HG03342 (cell line): Measurements from ENCODE around the gene ARHGAP4.

Experiments used
- ATAC-seq: cut with Tn5 transposase; IDR thresholded peaks from one replicate; pipeline ENCODE4 v1.9.1; 2021; ENCODE audit warnings: mild to moderate bottlenecking, moderate library complexity; ENCODE audit not compliant: unreplicated experiment

Gene ARHGAP4

DNA sequence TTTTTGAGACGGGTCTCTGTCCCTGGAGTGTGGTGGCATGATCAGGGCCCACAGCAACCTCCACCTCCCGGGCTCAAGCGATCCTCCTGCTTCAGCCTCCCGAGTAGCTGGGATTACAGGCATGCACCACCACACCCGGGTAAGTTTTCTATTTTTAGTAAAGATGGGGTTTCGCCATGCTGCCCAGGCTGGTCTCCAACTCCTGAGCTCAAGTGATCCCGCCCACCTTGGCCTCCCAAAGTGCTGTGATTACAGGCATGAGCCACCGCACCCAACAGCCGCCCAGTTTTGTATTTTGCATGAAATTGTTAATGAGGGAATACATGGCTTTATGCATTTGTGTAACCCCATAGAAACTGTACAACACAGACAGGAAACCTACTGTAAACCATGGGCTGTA, 2.8 kb upstream of the ARHGAP4 start:
- no peak for ATAC-seq

DNA sequence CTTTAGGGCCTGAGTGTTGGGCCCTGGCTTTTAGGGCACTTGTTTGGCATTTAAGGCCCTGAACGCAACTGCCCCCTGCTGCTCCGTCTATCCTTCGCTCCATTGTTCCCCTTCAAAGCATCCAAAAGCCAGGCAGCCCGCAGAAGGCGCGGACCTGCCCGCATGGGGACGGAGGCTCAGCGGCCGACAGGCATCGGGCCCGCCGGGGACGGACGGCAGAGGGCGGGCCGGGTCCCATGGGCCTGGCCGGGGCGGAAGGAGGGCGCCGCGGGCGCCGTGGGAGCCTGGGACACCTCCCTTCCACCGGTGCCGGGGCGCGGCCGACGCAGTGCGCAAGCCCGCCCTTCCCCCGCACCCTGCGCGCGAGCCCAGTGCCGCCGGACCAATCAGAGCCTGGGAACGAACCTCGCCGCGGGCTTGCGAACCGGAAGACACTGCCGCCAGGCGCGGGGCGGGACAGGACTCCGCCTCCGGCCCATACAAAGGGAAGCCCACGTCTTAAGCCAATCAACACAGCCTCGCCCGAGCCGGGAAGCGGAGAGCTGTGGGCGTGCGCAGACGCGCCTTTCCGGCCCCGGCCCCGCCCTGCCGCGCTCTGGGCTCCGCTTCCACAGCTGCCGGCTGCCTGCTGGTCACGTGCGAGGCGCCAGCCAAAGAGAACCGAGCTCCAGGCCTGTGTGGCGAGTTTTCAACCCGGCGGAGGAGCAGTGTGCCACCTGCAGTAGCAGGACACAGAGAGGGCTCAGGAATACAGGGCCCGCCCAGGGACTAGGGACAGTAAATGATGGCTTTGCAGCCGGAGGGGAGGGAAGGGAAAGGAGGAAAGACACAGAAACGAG, 2.1 kb upstream of the ARHGAP4 start:
- ATAC-seq, result peak; percentile 60

DNA sequence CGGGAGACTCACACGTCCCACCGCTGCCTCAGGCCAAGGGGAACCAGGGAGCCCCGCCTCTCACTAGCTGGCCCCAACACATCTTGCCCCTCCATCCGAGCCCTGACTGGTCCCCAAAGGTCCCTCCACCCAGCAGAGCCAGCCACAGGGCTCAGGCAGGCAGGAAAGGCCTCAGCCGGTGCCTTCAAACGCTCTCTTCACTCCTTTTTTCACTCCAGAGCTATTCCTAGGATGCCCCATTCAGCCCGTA, 1.5 kb upstream of the ARHGAP4 start:
- no peak for ATAC-seq

DNA sequence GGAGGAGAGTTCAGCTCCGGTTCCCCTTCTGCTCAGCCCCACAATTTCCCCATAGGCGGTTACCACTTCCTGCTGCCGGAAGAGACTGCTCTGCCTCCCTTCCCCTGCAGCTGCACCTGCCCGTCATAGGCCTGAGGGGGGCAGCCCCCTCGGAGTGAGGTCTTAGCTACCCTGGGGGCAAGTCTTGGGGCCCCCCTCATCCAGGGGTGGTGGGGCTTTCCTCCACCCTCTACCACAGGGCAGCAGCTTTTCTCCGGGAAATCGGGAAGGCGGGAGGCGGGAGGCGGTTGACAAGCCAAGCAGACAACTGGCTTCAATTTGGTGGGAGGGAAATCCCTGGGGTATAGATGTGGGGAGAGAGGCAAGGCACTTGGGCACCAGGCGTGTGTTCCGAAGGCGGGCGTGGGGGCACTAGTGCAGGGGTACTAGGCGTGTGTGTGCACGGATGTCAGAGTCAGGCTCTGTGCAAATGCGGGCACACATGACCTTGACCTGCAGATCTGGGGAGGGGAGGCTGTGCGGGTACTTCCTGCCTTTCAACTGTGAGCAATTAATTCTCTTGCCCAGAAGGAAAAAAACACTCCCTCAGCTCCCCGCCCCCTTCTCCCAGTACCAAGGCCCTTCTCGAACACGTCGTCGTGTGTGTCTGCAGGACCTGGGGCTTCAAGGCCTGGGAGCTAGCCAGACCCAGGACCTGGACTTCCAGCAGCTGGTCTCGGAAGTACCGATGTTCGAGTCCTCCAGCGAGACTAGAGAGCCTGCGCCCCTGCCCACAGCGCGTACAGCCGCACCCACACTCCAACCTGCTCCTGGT, 1.0 kb upstream of the ARHGAP4 start:
- peak; percentile 67 for ATAC-seq

DNA sequence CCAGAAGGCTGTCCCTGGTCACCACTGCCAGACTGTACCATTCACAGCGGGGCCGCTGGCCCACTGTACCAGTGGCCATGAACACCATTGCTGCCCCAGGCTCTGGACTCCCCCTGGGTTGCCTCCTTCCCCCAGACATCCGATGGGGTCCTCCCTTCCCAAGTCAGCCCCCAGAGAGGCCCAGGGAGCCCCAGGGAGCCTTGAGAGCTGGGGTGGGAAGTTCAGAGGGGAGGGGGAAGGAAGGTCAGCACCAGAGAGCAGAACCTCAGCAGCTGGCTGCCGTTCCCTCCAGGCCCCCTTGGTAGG, 441 bp upstream of the ARHGAP4 start:
- ATAC-seq, result peak; percentile 0

DNA sequence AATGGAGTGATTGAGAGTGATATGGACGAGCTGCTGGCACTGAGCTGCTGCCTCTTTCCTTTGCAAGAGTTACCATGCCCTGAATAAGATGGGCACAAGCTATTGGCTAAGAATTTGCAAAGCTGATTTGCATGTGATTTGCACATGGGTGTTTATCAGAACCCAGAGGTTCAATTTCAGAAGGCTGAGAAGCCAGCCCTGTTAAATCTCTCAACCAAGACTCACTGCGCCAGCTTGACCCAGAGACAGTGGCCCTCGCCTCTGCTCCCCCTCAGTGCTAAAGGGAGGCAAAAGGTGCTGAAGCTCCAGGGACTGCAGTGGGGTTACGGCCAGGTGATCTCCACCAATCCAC, 701 bp downstream of the ARHGAP4 start:
- no peak for ATAC-seq

DNA sequence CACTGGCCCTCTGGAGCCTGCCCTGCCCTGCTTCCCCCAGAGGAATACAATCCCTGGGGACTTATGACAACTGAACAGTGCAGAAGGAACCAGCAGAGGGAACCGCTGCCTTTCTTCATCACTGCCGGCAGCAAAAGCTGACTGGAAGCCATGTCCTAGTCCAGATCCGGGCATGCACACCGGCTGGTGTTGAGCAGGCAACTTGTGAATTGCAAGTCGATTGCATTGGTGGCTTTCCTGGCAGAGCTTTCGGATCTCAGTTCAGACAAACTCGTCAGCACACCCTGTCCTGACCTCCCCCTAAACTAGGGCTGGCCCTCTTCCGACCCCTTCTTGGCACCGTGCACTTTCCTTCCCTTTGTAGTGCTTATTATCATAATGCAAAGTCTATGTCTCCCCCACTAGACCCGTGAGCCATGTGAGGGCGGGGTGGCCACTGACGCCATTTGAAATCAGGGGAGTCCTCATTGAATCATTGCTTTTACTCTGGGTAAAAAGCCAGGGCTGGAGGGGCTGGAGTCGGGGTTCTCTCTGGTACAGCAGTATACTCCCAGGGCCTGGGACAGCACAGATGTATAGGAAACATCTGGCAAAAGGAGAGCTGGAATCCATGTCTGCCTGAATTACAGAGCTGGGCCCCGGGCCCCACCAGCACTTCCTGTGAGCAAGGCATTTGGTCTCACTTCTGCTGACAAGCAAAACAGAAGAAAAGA, 1.8 kb downstream of the ARHGAP4 start:
- ATAC-seq, result no peak

DNA sequence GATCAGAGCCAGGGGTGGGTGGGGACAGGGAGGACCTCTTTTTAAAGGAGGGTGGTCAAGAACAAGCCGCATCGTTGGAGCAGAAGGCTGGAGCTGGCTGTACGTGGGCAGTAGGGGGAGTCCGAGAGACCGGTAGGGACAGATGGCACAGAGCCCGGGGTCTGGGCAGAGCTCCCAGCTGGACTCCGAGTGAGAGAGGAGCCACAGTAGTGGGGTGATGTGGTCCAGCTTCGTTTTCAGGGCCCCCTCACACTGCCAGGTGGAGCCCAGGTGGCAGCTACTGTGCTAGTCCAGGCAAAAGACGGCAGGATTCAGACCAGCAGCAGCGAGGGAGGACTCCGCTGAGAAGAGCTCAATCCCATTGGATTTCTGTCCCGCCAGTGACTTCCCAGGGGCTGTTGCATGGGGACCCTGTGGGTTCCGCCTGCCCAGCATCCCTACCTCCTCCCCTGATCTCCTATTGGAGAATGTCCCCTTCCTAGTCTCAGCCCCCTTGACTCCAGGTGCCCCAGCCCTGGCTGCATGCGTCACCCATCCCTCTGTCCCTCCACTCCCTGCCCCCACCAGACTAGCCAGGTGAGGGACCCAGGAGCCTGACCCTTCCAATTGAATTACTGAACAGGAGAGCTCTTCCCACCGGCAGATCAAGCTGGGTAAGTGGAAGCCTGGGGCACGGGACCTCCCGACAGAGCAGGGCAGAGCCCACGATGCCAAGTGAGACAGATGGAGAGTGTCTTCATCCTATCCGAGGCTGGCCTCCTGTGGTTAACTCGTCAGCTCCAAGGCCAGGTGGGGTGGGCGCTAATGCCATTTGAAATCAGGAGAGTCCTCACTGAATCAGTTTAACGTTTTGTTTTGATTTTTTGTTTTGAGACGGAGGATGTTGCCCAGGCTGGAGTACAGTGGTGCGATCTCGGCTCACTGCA, 2.9 kb downstream of the ARHGAP4 start:
- ATAC-seq, result no peak

DNA sequence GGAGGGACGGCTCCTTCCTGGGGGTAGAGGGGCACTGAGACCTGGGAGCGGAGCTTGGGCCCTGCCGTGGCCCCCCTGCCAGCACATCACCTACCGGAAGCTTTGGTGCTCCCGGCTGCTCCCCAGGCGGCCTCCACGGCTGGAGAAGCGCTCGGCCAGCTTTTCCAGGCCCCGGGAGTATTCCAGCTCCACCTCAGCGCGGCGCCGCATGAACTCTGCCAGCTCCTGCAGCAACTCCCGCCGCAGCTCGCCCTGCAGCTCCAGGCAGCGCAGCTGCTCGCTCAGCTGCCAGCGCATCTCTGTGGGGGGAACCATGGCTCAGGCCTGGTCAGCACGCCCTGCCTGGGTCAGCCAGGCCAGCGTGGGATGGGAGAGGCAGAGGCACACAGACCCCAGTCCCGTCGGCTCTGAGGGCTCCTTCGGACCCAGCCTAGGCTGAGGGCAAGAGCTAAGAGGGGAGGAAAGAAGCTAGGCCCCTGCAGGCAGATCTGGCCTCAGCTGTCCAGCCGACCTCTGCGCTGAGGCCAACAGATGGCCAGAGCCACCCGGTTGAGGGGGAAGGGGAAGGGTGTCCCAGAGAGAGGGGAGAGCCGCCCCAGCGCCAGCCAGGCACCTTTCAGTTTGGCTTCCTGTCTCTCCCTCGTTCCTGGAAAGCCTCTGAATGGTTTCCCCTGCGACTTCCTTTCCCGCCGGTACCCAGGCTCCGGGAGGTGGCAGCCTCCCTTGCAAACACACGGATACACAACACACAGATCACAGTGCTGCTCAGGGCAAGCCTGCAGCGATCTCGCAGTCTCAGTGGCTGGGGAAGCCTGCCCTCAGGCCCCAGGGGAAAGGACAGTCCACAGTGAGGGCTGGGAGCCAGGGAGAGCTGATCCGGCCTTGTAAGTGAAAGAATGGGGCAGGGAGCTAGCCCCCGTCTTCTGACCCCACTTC, 4.3 kb downstream of the ARHGAP4 start:
- no peak for ATAC-seq

DNA sequence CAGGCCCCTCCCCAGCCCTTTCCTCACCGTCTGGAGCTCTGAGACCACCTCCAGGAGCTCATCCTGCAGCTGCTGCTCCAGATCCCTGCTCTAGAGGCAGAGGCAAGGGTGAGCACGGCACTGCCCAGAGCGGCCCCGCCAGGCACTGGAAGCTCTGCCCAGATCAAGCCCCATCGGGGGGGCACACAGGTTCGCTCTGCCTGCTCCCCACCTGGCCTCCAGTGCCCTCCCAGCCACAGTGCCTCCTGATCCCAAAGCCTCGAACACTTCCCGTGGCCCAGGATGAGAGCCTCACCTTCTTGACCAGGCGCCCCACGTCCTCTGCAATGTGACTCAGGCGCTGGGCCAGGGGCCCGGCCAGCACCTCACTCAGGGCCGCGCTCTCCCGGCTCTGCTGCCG, 5.0 kb downstream of the ARHGAP4 start:
- ATAC-seq, result no peak

DNA sequence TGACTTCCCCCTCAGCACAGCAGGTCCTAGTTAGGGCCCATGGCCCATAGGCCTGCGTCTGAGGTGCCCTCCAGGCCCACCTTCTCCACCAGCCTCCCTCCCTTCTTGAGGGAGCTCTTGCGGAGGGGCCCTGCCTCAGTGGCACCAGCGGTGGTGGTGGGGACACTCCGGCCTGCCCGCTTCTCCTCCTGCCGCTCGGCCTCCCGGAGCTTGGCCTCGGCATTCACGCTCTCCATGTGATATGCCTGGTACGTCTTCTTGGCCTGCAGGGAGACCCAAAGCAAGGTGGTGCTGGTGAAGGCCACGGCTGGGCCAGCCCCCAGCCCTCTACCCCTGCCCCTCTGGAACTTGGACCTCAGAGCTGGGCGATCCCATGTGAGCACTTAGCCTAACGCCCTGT, 5.5 kb downstream of the ARHGAP4 start:
- ATAC-seq, result no peak

DNA sequence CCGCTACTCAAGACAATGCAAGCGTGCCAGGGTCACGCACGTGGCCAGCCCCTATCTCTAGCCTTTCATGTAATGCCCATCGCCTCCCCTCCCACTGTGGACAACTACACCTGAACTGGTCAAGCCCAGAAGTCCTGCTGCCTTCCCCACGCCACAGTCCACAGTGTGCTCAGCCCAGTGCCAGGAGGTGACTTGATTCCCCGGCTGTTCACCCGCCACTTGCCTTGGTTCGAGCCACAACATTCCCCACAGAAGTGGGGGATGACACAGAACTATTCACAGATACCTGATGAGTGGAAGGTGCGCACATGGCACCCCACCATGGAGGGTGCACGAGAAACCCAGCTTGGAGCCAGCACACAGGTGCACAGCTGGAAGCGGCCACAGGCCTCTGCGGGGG, 6.8 kb downstream of the ARHGAP4 start:
- no peak for ATAC-seq

DNA sequence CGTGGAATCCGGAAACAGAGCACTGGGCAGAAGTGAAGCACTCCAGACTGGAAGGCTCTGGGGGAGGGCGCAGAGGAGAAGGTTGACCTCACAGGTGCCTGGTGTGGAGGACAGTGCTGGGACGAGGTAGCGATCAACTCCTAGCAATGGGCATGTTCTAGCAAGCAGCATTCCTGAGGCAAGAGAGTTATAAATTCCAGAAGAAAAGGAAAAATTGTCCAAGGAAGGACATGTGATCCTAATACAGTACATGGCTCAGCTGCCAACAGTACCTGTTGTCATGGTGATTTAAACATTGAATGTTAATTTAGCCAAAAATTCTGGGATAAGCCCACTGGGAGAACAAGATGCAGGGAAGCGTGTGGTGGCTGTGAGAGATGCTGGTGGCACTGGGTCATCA, 8.2 kb downstream of the ARHGAP4 start:
- ATAC-seq, result no peak

DNA sequence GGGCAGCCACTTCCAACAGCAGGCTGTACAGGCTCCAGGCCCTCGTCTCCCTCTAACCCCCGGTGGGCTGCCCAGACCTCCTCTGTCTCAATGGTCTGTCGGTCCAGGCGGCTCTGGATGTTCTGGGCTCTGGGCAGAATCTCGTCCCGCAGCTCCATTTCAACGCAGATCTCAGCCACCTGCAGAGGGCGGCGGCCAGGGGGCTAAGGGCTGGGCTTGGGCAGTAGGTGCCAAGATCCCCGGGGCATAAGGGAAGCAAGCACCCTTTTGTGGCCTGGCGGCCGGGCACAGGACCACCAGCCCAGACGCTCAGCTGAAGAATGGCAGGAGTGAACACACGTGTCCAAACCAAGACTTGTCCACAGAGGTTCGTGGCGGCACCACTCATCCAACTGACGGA, 12.4 kb downstream of the ARHGAP4 start:
- ATAC-seq, result no peak

DNA sequence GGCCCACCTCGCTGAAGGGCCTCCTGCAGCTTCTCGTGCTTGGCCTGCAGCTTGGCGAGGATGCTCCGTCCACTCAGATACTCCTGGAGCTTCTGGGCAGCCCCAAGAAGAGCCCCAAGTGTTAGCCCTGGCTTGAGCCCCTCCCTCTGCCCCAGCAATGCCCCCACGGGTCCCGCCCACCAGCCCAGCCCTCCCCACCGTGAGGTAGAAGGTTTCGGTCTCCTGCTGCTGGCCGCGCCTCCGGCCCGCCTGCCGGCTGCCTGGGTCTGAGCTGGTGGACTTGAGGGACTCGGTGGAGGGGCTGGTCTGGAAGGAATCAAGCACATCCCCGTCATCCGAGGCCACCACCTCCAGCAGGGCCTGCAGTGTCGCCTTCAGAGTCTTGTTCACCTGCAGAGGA, 12.9 kb downstream of the ARHGAP4 start:
- no peak for ATAC-seq

DNA sequence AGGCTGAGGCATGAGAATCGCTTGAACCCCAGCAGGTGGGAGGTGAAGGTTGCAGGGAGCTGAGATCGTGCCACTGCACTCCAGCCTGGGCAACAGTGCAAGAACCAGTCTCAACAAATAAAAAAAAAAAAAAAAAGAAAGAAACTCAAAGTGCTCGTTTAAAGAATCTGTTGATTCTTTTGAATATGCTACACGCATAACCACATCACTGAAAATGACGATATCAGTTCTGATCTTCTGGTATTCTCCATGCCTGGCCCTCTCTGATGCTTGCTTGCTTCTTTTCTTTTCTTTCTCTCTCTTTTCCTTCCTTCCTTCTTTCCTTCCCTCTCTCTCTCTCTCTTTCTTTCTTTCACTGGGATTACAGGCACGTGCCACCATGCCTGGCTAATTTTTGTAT, 14.3 kb downstream of the ARHGAP4 start:
- no peak for ATAC-seq

DNA sequence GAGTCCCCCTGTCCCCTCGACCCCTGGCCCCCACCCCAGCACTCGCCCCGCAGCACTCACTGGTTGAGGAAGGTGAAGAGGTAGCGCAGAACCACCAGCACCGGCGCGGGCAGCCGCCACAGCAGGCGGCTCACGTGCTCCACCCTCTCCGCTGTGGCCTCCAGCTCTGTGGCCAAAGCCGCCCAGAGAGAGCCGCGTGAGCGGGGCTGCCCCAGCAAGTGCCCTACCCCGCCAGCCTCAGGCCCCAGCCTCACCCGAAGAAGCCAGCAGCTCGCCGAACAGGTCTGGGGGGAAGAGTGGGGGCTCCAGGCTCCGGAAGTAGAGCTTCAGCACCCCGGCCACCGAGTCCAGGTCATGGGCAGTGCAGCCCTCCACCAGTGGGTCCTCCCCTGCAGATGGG, 15.6 kb downstream of the ARHGAP4 start:
- ATAC-seq, result no peak

DNA sequence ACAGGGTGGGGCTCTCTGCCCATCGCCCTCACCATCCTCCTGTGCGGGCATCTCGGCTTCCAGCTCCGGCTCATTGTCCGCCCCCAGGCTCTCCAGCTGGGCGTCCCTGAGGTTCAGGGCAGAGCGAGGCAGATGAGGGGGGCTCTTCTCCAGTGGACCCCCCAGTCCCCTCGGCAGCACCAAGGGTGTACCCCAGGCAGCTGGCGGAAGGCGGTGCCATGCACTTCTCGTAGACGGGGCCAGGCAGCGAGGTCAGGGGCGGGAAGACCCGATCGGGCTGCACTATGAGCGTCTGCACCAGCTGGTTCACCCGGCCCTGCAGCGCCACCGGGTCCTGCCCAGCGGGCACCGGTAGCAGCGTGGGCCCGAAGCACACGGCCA, 16.1 kb downstream of the ARHGAP4 start:
- ATAC-seq, result no peak

DNA sequence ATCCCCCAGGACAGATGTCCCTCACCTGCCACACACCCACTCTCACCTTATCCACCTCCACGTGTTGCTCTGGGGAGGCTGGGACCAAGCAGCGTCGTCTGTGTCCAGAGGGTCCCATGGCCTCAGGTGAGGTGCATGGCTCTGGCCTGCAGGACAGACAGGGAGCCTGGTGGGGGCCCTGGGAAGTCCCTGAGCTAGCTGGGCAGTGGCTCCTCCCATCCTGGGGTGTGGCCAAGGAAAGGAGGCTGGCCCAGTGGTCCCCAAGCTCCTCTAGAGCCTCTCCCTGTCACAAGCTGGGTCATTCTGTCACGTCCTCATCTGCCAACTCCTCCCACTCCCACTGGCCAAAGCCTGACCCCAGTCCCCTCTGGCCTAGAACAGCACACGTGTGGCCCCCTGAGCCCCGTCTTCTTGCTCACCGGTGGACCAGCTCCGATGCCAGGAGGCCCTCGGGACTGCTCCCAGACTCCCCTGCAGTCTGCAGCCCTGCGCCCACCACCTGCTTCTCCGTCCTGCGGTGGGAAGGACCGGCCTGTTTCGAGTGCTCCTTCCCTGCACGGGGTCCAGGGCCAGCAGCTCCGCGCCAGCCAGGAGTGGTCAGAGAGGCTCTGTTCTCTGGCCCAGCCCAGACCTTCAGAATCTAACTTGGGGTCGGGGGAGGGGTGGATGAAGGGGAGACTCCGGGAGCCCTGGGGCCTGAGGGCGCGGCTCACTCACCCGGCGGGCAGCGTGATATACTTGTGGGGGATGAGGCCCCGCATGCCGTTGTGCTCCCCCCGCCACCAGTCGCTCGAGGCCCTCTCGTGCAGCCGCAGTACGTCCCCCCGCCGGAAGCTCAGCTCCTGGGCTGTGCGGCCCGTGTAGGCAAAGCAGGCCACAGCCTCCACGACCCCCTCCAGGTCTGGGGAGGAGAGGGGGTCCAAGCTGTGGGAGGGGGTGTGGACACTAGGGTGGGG, 16.8 kb downstream of the ARHGAP4 start:
- ATAC-seq, result peak; percentile 52
